Mesenchymal stem cell (in vitro differentiated cells and primary cell): ENCODE results near the gene P3H2.

Experiments used
- DNase-seq: peaks from one replicate; pipeline ENCODE4 v3.0.0-alpha.2; 2013
- H2AFZ ChIP-seq: one replicate; pipeline ENCODE4 v1.6.1; 2013; ENCODE audit warnings: low read depth, mild to moderate bottlenecking, control low read depth, inconsistent platforms, low read length, moderate library complexity
- H2AK5ac ChIP-seq: 2 replicates; pipeline ENCODE4 v1.6.1; 2013; ENCODE audit warnings: low read length, moderate library complexity, mild to moderate bottlenecking, inconsistent platforms; ENCODE audit not compliant: severe bottlenecking
- H2BK120ac ChIP-seq: one replicate; pipeline ENCODE4 v1.6.1; 2013; ENCODE audit warnings: low read depth, mild to moderate bottlenecking, inconsistent platforms, low read length, moderate library complexity
- H2BK12ac ChIP-seq, 2 experiments: one replicate each; pipeline ENCODE4 v1.6.1; 2013; ENCODE audit warnings: inconsistent platforms in 2 of 2, low read length in 2 of 2, mild to moderate bottlenecking in 2 of 2, moderate library complexity in 2 of 2, control low read depth in 1 of 2
- H2BK15ac ChIP-seq: one replicate; pipeline ENCODE4 v1.6.1; 2013; ENCODE audit warnings: mild to moderate bottlenecking, low read depth, inconsistent platforms; ENCODE audit not compliant: poor library complexity, severe bottlenecking
- H2BK5ac ChIP-seq: 2 replicates; pipeline ENCODE4 v1.6.1; 2013; ENCODE audit warnings: low read depth, mild to moderate bottlenecking, low read length, control low read depth, inconsistent platforms; ENCODE audit not compliant: poor library complexity, severe bottlenecking
- H3K14ac ChIP-seq, 2 experiments: one replicate each; pipeline ENCODE4 v1.6.1; 2013; ENCODE audit warnings: inconsistent platforms in 2 of 2, low read length in 2 of 2, control low read depth in 1 of 2, mild to moderate bottlenecking in 1 of 2, moderate library complexity in 1 of 2
- H3K18ac ChIP-seq, 2 experiments: one replicate each; pipeline ENCODE4 v1.6.1; 2013; ENCODE audit warnings: inconsistent platforms in 2 of 2, low read length in 2 of 2, control low read depth in 1 of 2, low read depth in 1 of 2, mild to moderate bottlenecking in 1 of 2
- H3K23ac ChIP-seq, 2 experiments: one replicate each; pipeline ENCODE4 v1.6.1; 2013; ENCODE audit warnings: inconsistent platforms in 2 of 2, low read length in 2 of 2, mild to moderate bottlenecking in 2 of 2, moderate library complexity in 2 of 2, control low read depth in 1 of 2
- H3K27ac ChIP-seq: 2 replicates; pipeline ENCODE4 v1.5.1; 2013; ENCODE audit warnings: mild to moderate bottlenecking, moderate library complexity, low read length, control low read depth, inconsistent platforms; ENCODE audit not compliant: poor library complexity, severe bottlenecking
- H3K27me3 ChIP-seq, 2 experiments: 2 replicates each; pipeline versions ENCODE4 v1.6.1 to v1.7.0; 2013; ENCODE audit warnings: low read length in 2 of 2, mild to moderate bottlenecking in 2 of 2, moderate library complexity in 2 of 2, control low read depth in 1 of 2, inconsistent platforms in 1 of 2; ENCODE audit not compliant: control insufficient read depth in 1 of 2, insufficient read depth in 1 of 2
- H3K36me3 ChIP-seq, 2 experiments: 2 replicates each; pipeline versions ENCODE4 v1.6.1 to v1.7.0; 2013; ENCODE audit warnings: low read length in 2 of 2, control low read depth in 1 of 2, inconsistent platforms in 1 of 2, low read depth in 1 of 2, mild to moderate bottlenecking in 1 of 2; ENCODE audit not compliant: insufficient read depth in 2 of 2, control insufficient read depth in 1 of 2
- H3K4ac ChIP-seq, 2 experiments: one replicate each; pipeline ENCODE4 v1.6.1; 2013; ENCODE audit warnings: inconsistent platforms in 2 of 2, low read length in 2 of 2, mild to moderate bottlenecking in 2 of 2, moderate library complexity in 2 of 2, control low read depth in 1 of 2, low read depth in 1 of 2
- H3K4me1 ChIP-seq: 2 replicates; pipeline ENCODE4 v1.6.1; 2013; ENCODE audit warnings: low read depth, low read length, control low read depth; ENCODE audit not compliant: control insufficient read depth, insufficient read depth
- H3K4me2 ChIP-seq: 2 replicates; pipeline ENCODE4 v1.6.1; 2013; ENCODE audit warnings: low read length, mild to moderate bottlenecking, inconsistent platforms; ENCODE audit not compliant: poor library complexity, severe bottlenecking
- H3K4me3 ChIP-seq, 2 experiments: 2 replicates each; pipeline versions ENCODE4 v1.5.1 to v1.7.0; 2013; ENCODE audit warnings: low read length in 2 of 2, mild to moderate bottlenecking in 2 of 2, control low read depth in 1 of 2, low read depth in 1 of 2; ENCODE audit not compliant: insufficient read depth in 1 of 2
- H3K79me1 ChIP-seq: replicated peaks from 2 replicates; pipeline ENCODE4 v1.6.1; 2013; ENCODE audit warnings: mild to moderate bottlenecking, control low read depth, low read length, inconsistent platforms; ENCODE audit not compliant: poor library complexity, severe bottlenecking
- H3K9ac ChIP-seq: 2 replicates; pipeline ENCODE4 v1.7.0; 2013; ENCODE audit warnings: mild to moderate bottlenecking, low read length, moderate library complexity
- H3K9me3 ChIP-seq: 2 replicates; pipeline ENCODE4 v1.7.0; 2013; ENCODE audit warnings: mild to moderate bottlenecking, low read length; ENCODE audit not compliant: control insufficient read depth
- H4K8ac ChIP-seq: one replicate; pipeline ENCODE4 v1.6.1; 2013; ENCODE audit warnings: inconsistent platforms, mild to moderate bottlenecking, low read length, moderate library complexity
- H4K91ac ChIP-seq: one replicate; pipeline ENCODE4 v1.6.1; 2013; ENCODE audit warnings: mild to moderate bottlenecking, low read length, inconsistent platforms
- WGBS: methylation state at CpG from one replicate; pipeline ENCODE4 v1.1.7; 2013; ENCODE audit warnings: mixed read lengths; 5-methylcytosine and 5-hydroxymethylcytosine counted together

Gene P3H2

GRCh38 chr3:189966843-189967242, 153.9 kb downstream of the P3H2 start:
- Histone ChIP-seq H2BK120ac (no peak overlapping the region), H2AFZ (no peak overlapping the region), H3K23ac (no peak overlapping the region), H3K4me1 (peaks cover 2% of the 10 kb centered on the region), H3K4ac (no peak overlapping the region), H4K8ac (no peak overlapping the region), H3K9ac (no peak overlapping the region), H3K4me3 (no peak overlapping the region), H2BK5ac (no peak overlapping the region), H3K18ac (no peak overlapping the region), H3K14ac (no peak overlapping the region), H2AK5ac (no peak overlapping the region), H3K27me3 (no peaks in the 10 kb centered on the region), H3K4me2 (no peak overlapping the region), H2BK12ac (no peak overlapping the region), H2BK15ac (no peak overlapping the region), H3K9me3 (no peaks in the 10 kb centered on the region), H3K36me3 (peaks cover 0 to 24% of the 10 kb centered on the region in 2 experiments), H3K27ac (no peak overlapping the region), H4K91ac (no peak overlapping the region), H3K79me1 (peaks cover 8% of the 10 kb centered on the region)
- no peak for DNase-seq
- 67% methylated on average over 1 of the region's 5 CpGs for WGBS

GRCh38 chr3:189964623-189965332, 155.9 kb downstream of the P3H2 start:
- Histone ChIP-seq H2BK5ac (no peak overlapping the region), H3K9ac (no peak overlapping the region), H3K27me3 (no peaks in the 10 kb centered on the region), H3K18ac (no peak overlapping the region), H2AFZ (no peak overlapping the region), H3K4ac (no peak overlapping the region), H3K27ac (no peak overlapping the region), H3K4me2 (no peak overlapping the region), H3K79me1 (peaks cover 10% of the 10 kb centered on the region), H3K14ac (no peak overlapping the region), H4K91ac (no peak overlapping the region), H4K8ac (no peak overlapping the region), H2AK5ac (no peak overlapping the region), H3K4me3 (no peak overlapping the region), H2BK120ac (no peak overlapping the region), H3K4me1 (peaks cover 2% of the 10 kb centered on the region), H3K9me3 (no peaks in the 10 kb centered on the region), H2BK12ac (no peak overlapping the region), H3K36me3 (peaks cover 0 to 27% of the 10 kb centered on the region in 2 experiments), H2BK15ac (no peak overlapping the region), H3K23ac (no peak overlapping the region)
- WGBS, result 87% methylated on average over 9 of the region's 9 CpGs
- DNase-seq, result no peak

- no peak overlapping the region for H2BK120ac ChIP-seq
- H2BK5ac ChIP-seq, result no peak overlapping the region
- no peak overlapping the region for H3K4ac ChIP-seq
- peaks cover 2% of the 10 kb centered on the region for H3K4me1 ChIP-seq
- 98% methylated on average over 4 of the region's 4 CpGs for WGBS
- H3K23ac ChIP-seq, result no peak overlapping the region
- H4K91ac ChIP-seq, result peak overlapping the region; percentile 78
- H2AFZ ChIP-seq, result no peak overlapping the region
- H3K79me1 ChIP-seq, result peaks cover 11% of the 10 kb centered on the region
- peak overlapping the region; percentile 75 for H2AK5ac ChIP-seq
- peaks cover 0 to 27% of the 10 kb centered on the region in 2 experiments for H3K36me3 ChIP-seq
- no peak overlapping the region for H3K4me3 ChIP-seq
- DNase-seq, result no peak
- no peak overlapping the region for H3K4me2 ChIP-seq
- H3K27me3 ChIP-seq, result no peaks in the 10 kb centered on the region
- no peak overlapping the region for H2BK12ac ChIP-seq
- H4K8ac ChIP-seq, result peak overlapping the region; percentile 49
- H3K9ac ChIP-seq, result no peak overlapping the region
- no peak overlapping the region for H3K18ac ChIP-seq
- peak overlapping the region; percentile 37 for H3K27ac ChIP-seq
- H3K14ac ChIP-seq, result no peak overlapping the region
- no peaks in the 10 kb centered on the region for H3K9me3 ChIP-seq
- no peak overlapping the region for H2BK15ac ChIP-seq
Measured at GRCh38 chr3:189962466-189962865, 158.2 kb downstream of the P3H2 start.

- H3K36me3 ChIP-seq, result peaks cover 0 to 35% of the 10 kb centered on the region in 2 experiments
- no peak overlapping the region for H3K23ac ChIP-seq
- no peak overlapping the region for H3K18ac ChIP-seq
- H3K9ac ChIP-seq, result peak overlapping the region; percentile 33
- H4K91ac ChIP-seq, result no peak overlapping the region
- peak; percentile 84 for DNase-seq
- H4K8ac ChIP-seq, result no peak overlapping the region
- H3K27me3 ChIP-seq, result no peaks in the 10 kb centered on the region
- no peak overlapping the region for H3K14ac ChIP-seq
- no peak overlapping the region for H2BK15ac ChIP-seq
- WGBS, result 6% methylated on average over 8 of the region's 8 CpGs
- H3K4me1 ChIP-seq, result peaks cover 2% of the 10 kb centered on the region
- no peak overlapping the region for H3K4ac ChIP-seq
- no peak overlapping the region for H2AFZ ChIP-seq
- H2BK12ac ChIP-seq, result no peak overlapping the region
- no peaks in the 10 kb centered on the region for H3K9me3 ChIP-seq
- no peak overlapping the region for H2AK5ac ChIP-seq
- no peak overlapping the region for H2BK120ac ChIP-seq
- H2BK5ac ChIP-seq, result no peak overlapping the region
- H3K4me2 ChIP-seq, result no peak overlapping the region
- peaks cover 9% of the 10 kb centered on the region for H3K79me1 ChIP-seq
- H3K4me3 ChIP-seq, result no peak overlapping the region
- peak overlapping the region; percentile 48 for H3K27ac ChIP-seq
Measured at GRCh38 chr3:189961522-189962161, 159.1 kb downstream of the P3H2 start.
